Astrocyte of the cerebellum (primary cell): ENCODE results near the gene DNASE2.

Experiments
- DNase-seq: peaks from one replicate; pipeline ENCODE4 v3.0.0-alpha.2; 2011; ENCODE audit warnings: low read depth
- H3K4me3 ChIP-seq: 2 replicates; pipeline ENCODE4 v1.5.1; 2011; ENCODE audit warnings: mild to moderate bottlenecking, low read depth, low read length, moderate library complexity
- in situ Hi-C: cut with HindIII; loops from 2 replicates; pipeline ENCODE4 v1.10.0; 2017; ENCODE audit warnings: low sequenced_read_pairs
- TF ChIP-seq, protein P1 (sequence below): IDR thresholded peaks from 2 replicates; pipeline ENCODE4 v1.5.1; 2012; ENCODE audit warnings: low read length, low read depth, moderate library complexity, mild to moderate bottlenecking; ENCODE audit errors: missing control alignments

Gene DNASE2

DNA sequence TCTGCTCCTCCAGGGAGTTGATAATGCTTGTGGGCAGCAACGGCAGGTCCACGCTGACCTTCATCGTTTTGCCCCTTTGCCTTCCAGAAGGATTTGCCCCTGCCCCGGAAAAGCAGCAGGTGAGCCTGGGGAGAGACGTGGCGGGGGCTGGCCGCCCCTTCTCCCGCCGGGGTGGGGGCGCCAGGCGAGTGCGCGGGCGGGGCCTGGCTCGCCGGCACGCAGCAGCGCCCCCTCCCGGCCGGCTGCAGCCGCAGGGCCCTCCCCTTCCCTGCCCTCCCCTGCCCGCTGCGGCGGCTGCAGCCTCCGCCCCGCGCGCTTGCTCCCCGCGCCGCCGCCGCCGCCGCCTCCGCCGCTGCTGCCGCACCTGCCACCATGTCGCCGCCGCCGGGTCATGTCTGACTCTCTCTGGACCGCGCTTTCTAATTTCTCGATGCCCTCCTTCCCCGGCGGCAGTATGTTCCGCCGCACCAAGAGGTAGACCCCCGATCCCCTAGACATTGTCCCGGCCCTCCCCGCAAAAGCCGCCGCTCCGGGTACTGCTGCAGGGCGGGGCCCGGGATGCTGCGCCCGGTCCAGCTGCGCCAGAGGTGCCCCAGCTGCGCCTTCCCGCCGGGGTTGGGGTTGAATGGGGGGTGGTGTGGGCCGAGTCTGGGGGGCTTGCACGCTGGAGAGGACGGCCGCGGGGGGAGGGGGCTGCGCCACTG is 42.9 kb downstream of the DNASE2 start, which contains the start of gene MAST1:
MAST1 (plus strand) TSS at position 334 of the 704 bp plus-strand sequence; CDS start at position 392, 58 bp downstream.
- no peak for DNase-seq
- TF ChIP-seq, protein P1, sequence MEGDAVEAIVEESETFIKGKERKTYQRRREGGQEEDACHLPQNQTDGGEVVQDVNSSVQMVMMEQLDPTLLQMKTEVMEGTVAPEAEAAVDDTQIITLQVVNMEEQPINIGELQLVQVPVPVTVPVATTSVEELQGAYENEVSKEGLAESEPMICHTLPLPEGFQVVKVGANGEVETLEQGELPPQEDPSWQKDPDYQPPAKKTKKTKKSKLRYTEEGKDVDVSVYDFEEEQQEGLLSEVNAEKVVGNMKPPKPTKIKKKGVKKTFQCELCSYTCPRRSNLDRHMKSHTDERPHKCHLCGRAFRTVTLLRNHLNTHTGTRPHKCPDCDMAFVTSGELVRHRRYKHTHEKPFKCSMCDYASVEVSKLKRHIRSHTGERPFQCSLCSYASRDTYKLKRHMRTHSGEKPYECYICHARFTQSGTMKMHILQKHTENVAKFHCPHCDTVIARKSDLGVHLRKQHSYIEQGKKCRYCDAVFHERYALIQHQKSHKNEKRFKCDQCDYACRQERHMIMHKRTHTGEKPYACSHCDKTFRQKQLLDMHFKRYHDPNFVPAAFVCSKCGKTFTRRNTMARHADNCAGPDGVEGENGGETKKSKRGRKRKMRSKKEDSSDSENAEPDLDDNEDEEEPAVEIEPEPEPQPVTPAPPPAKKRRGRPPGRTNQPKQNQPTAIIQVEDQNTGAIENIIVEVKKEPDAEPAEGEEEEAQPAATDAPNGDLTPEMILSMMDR, result no peak
- peak within 1 kb of the TSS; percentile 22 for H3K4me3 ChIP-seq
- in situ Hi-C loops, result no loop called here

- TF ChIP-seq, protein P1, result no peak
- in situ Hi-C loops, result no loop called here
- DNase-seq, result no peak
- no peak overlapping the region for H3K4me3 ChIP-seq
Observed at GRCh38 chr19:12837225-12837624, 44.0 kb downstream of the DNASE2 start.

- TF ChIP-seq, protein P1, result no peak
- in situ Hi-C loops, result no loop called here
- no peak for DNase-seq
- H3K4me3 ChIP-seq, result no peak overlapping the region
Observed at GRCh38 chr19:12836529-12836863, 44.8 kb downstream of the DNASE2 start.

GRCh38 chr19:12834976-12835757 is 46.1 kb downstream of the DNASE2 start:
- in situ Hi-C loops, result no loop called here
- H3K4me3 ChIP-seq, result no peak overlapping the region
- TF ChIP-seq, protein P1, result no peak
- DNase-seq, result no peak

- TF ChIP-seq, protein P1, result no peak
- H3K4me3 ChIP-seq, result peak within 1 kb of the TSS; percentile 48
Observed at GRCh38 chr19:12834566-12834943, 46.7 kb downstream of the DNASE2 start, which contains the start of gene RTBDN. RTBDN (minus strand) TSS chr19:12834579; CDS start chr19:12829979, 4,600 bp downstream.

DNA sequence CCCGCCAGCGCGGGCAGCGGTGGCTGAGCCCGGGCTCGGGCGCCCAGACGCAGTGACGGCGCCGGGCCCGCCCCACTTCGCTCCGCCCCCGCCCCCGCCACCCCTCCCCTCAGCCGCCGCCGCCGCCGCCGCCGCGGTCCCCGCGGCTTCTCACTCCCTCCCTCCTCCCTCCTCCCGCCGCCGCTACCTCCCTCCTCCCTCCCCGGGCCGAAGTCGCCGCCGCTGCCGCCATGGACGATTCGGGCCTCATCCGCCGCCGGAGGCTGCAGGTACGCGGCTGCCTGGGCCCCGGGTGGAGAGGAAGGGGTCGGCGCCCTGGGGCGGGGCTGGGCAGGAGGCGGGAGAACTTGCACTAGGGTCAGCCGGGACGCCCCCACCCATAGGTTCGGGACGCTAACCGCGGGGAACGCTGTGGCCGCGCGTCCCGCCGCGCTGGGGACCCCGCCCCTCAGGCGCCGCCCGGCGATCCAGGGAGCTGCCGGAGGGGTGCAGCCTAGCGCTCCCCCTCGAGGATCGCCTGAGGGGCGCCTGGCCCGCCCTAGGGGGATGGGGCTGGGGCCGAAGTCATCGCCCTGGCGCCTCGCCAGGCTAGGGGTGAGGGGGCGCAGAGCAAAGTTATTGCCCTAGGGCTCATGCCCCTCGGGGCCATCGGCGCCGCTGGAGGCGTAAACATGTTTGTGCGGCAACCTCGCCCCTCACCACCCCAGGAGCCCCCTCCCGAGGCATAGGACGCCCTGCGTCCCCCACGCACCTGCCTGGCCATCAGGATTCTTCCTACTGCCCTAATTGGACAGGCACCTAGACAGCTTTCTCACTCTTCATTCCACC is 47.3 kb downstream of the DNASE2 start:
- no peak for DNase-seq
- TF ChIP-seq, protein P1, result no peak
- H3K4me3 ChIP-seq, result peak overlapping the region; percentile 48
- in situ Hi-C loops, result no loop called here

More at GRCh38 chr19:12834566-12834943, 46.7 kb downstream of the DNASE2 start, which contains the start of gene RTBDN:
- DNase-seq, result no peak
- in situ Hi-C loops, result no loop called here
